HepG2 (cell line): ENCODE measurements around the gene RBSN. TPM values are rescaled to one million over a fixed set of nuclear protein-coding genes. Genes with fewer than 3 reads are reported as not detected.
A peak's percentile ranks its signal among the peaks of the same experiment; 100 is the strongest.

Source experiments
- EZH2 ChIP-seq: conservative IDR thresholded peaks from 2 replicates; pipeline ENCODE4 v1.6.1; 2012; ENCODE audit warnings: mild to moderate bottlenecking, low read depth, low read length, moderate library complexity
- KDM5B ChIP-seq: sonication (generic); formaldehyde crosslinking; IDR thresholded peaks from 2 replicates; pipeline ENCODE4 v1.4.0; 2020; ENCODE audit warnings: missing genetic modification reagents, mild to moderate bottlenecking, borderline replicate concordance
- NFIC ChIP-seq: IDR thresholded peaks from 2 replicates; pipeline ENCODE4 v1.6.1; 2012; ENCODE audit warnings: mild to moderate bottlenecking, low read length, inconsistent platforms
- TCF7 ChIP-seq: sonication (generic); IDR thresholded peaks from 2 replicates; pipeline ENCODE4 v1.6.1; 2016; ENCODE audit warnings: antibody characterized with exemption, low read depth
- ZBTB40 ChIP-seq, 2 experiments: fragments of 450-650 bp in 1 of 2; sonication (generic) in 1 of 2; formaldehyde crosslinking in 1 of 2; IDR thresholded peaks; 2 replicates each; pipeline versions ENCODE4 v1.6.1 to v1.8.0; 2016 to 2022; ENCODE audit warnings: antibody characterized with exemption in 1 of 2, mild to moderate bottlenecking in 1 of 2, missing genetic modification reagents in 1 of 2
- ZNF407 ChIP-seq: sonication (generic); formaldehyde crosslinking; IDR thresholded peaks from one replicate; pipeline ENCODE4 v1.5.1; 2020; ENCODE audit warnings: mild to moderate bottlenecking, missing genetic modification reagents; ENCODE audit errors: not compliant biosample characterization
- ZNF577 ChIP-seq: sonication (generic); formaldehyde crosslinking; IDR thresholded peaks from 2 replicates; pipeline ENCODE4 v1.4.0; 2020; ENCODE audit warnings: mild to moderate bottlenecking, low read depth, missing genetic modification reagents, borderline replicate concordance
- ZNF710 ChIP-seq: sonication (generic); formaldehyde crosslinking; IDR thresholded peaks from 2 replicates; pipeline ENCODE4 v1.5.0; 2020; ENCODE audit warnings: mild to moderate bottlenecking, missing genetic modification reagents, borderline replicate concordance
- ZNF839 ChIP-seq: sonication (generic); formaldehyde crosslinking; IDR thresholded peaks from 2 replicates; pipeline ENCODE4 v1.4.0; 2020; ENCODE audit warnings: missing genetic modification reagents, mild to moderate bottlenecking, borderline replicate concordance
- polyA plus RNA-seq, 8 experiments: library from polyadenylated mRNA; depleted of rRNA in 3 of 8; stranded (reverse) in 7 of 8; unstranded in 1 of 8; fragments of >200 nt; fragmentation: Illumina TruSeq in 4 of 8; extraction: Trizol in 4 of 8; gene quantifications; 2 replicates each; pipeline versions ENCODE4 v1.2.1 to v1.2.3, GENCODE V29; 2011 to 2016; ENCODE audit warnings: low read depth in 4 of 8, missing spikeins in 1 of 8, mixed read lengths in 1 of 8; ENCODE audit not compliant: insufficient read depth in 1 of 8
- total RNA-seq, 5 experiments: library from RNA; depleted of rRNA; stranded (reverse); fragments of >200 nt; fragmentation: Illumina TruSeq; extraction: Trizol; gene quantifications; 2 replicates each; pipeline ENCODE4 v1.2.3, GENCODE V29; 2016; ENCODE audit warnings: low read depth in 1 of 5

The RBSN gene
- total and polyA plus RNA-seq, 2 of the 13 experiments (the other 11 are each of a cell fraction or from before 2014, with no cell fraction given), result 7.9 to 11.8 TPM

GRCh38 chr3:15064299-15064834 lies 34.6 kb downstream of the RBSN start (continued):
- TF ChIP-seq EZH2 (no peak), ZNF407 (CRISPR knock-in tag) (no peak), TCF7 (no peak), ZNF839 (no peak), ZNF577 (CRISPR knock-in tag) (no peak), NFIC (no peak), KDM5B (CRISPR knock-in tag) (no peak), ZNF710 (CRISPR knock-in tag) (0 out of 2 replicates have a peak, but pooled peaks have one; percentile 2), ZBTB40 (IDR thresholded peaks at IDR 0.05) (no peak), ZBTB40 (CRISPR knock-in tag; IDR thresholded peaks at IDR 0.05) (no peak)
